Neural progenitor cell (in vitro differentiated cells): Measurements from ENCODE around the gene RNGTT. TPM values are rescaled to one million over a fixed set of nuclear protein-coding genes. Genes with fewer than 3 reads are reported as not detected.

ENCODE experiments used
- DNase-seq: peaks from one replicate; pipeline ENCODE4 v3.0.0-alpha.2; 2016; ENCODE audit warnings: low spot score
- H2AFZ ChIP-seq: fragments of 200-600 bp; sonication (generic); replicated peaks from 2 replicates; pipeline ENCODE4 v1.6.1; 2016; ENCODE audit warnings: antibody characterized with exemption
- H3F3A ChIP-seq: fragments of 200-600 bp; sonication (generic); 2 replicates; pipeline ENCODE4 v1.6.1; 2016; ENCODE audit warnings: antibody characterized with exemption, low read depth
- H3K27ac ChIP-seq: fragments of 200-600 bp; sonication (generic); 2 replicates; pipeline ENCODE4 v1.5.1; 2016; ENCODE audit warnings: mild to moderate bottlenecking
- H3K27me3 ChIP-seq: fragments of 200-600 bp; sonication (generic); 2 replicates; pipeline ENCODE4 v1.6.1; 2016; ENCODE audit warnings: mild to moderate bottlenecking, moderate library complexity
- H3K36me3 ChIP-seq: fragments of 200-600 bp; sonication (generic); 2 replicates; pipeline ENCODE4 v1.5.1; 2016
- H3K4me1 ChIP-seq: fragments of 200-600 bp; sonication (generic); 2 replicates; pipeline ENCODE4 v1.6.1; 2016; ENCODE audit warnings: mixed run types
- H3K4me2 ChIP-seq: fragments of 200-600 bp; sonication (generic); 2 replicates; pipeline ENCODE4 v1.6.1; 2016
- H3K4me3 ChIP-seq: fragments of 200-600 bp; sonication (generic); 2 replicates; pipeline ENCODE4 v1.5.1; 2016
- H3K79me2 ChIP-seq: fragments of 200-600 bp; sonication (generic); 2 replicates; pipeline ENCODE4 v1.6.1; 2016; ENCODE audit warnings: low read depth
- H3K9ac ChIP-seq: fragments of 200-600 bp; sonication (generic); 2 replicates; pipeline ENCODE4 v1.6.1; 2016
- H3K9me3 ChIP-seq: fragments of 200-600 bp; sonication (generic); 2 replicates; pipeline ENCODE4 v1.5.1; 2016; ENCODE audit warnings: low read depth
- H4K20me1 ChIP-seq: fragments of 200-600 bp; sonication (generic); 2 replicates; pipeline ENCODE4 v1.6.1; 2016; ENCODE audit warnings: low read depth
- H3K27ac Mint-ChIP-seq: 3 replicates; pipeline ENCODE4 v1.8.0; 2021; ENCODE audit warnings: mixed read lengths
- H3K27me3 Mint-ChIP-seq: 2 replicates; pipeline ENCODE4 v1.8.0; 2022; ENCODE audit warnings: low read depth, mild to moderate bottlenecking, inconsistent platforms, moderate library complexity, mixed read lengths; ENCODE audit not compliant: insufficient read depth
- H3K36me3 Mint-ChIP-seq: 3 replicates; pipeline ENCODE4 v1.8.0; 2021; ENCODE audit warnings: mixed read lengths
- H3K4me1 Mint-ChIP-seq: 3 replicates; pipeline ENCODE4 v1.8.0; 2021; ENCODE audit warnings: mixed read lengths
- H3K4me3 Mint-ChIP-seq: 3 replicates; pipeline ENCODE4 v1.8.0; 2021; ENCODE audit warnings: mild to moderate bottlenecking, moderate library complexity, mixed read lengths
- H3K9me3 Mint-ChIP-seq: 3 replicates; pipeline ENCODE4 v1.8.0; 2020; ENCODE audit warnings: mixed read lengths
- EZH2 ChIP-seq: fragments of 200-600 bp; sonication (generic); IDR thresholded peaks from 2 replicates; pipeline ENCODE4 v1.6.1; 2017; ENCODE audit warnings: antibody characterized with exemption, mild to moderate bottlenecking, moderate library complexity
- EZH2phosphoT487 ChIP-seq: fragments of 200-600 bp; sonication (generic); IDR thresholded peaks from 2 replicates; pipeline ENCODE4 v1.6.1; 2017; ENCODE audit warnings: antibody characterized with exemption
- total RNA-seq: library from RNA; depleted of rRNA; stranded (reverse); fragments of >200 nt; gene quantifications from 2 replicates; pipeline ENCODE4 v1.2.3, GENCODE V29; 2015; ENCODE audit warnings: low replicate concordance
- TF ChIP-seq, protein P1 (sequence below): fragments of 200-600 bp; sonication (generic); IDR thresholded peaks from 2 replicates; pipeline ENCODE4 v1.5.1; 2017; ENCODE audit warnings: antibody characterized with exemption, mild to moderate bottlenecking

RNGTT gene
- total RNA-seq, 1 donor from 2014 or later, result 71.7 TPM

DNA sequence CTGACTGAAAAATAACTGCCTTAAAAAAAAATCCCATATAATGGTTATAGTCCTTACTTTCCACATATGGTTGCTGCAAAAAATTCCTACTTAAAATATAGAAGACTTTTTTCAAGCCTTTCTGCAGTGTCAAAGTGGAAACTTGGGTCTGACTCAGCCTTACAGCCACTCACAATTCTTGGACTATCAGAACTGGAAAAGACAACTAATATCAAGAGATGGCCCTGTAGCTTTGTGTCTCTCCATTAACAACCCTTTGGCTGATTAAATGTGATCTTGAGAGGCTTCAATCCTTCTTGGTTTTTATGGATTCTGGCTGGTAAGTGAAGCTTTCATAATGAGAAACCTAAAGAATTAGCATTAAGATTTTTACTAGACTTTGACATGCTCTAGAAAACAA, 307.8 kb downstream of the RNGTT start:
- Mint-ChIP-seq H3K27me3 (no peaks in the 10 kb centered on the region), H3K9me3 (peaks cover 25% of the 10 kb centered on the region), H3K27ac (no peak overlapping the region), H3K4me3 (no peak overlapping the region), H3K4me1 (no peaks in the 10 kb centered on the region), H3K36me3 (peaks cover 13% of the 10 kb centered on the region)
- Histone ChIP-seq H3K4me2 (no peak overlapping the region), H3F3A (no peaks in the 10 kb centered on the region), H3K9ac (no peak overlapping the region), H3K4me1 (no peaks in the 10 kb centered on the region), H3K4me3 (no peak overlapping the region), H3K27me3 (no peaks in the 10 kb centered on the region), H3K79me2 (peaks cover 11% of the 10 kb centered on the region), H4K20me1 (no peaks in the 10 kb centered on the region), H3K27ac (no peak overlapping the region), H2AFZ (no peak overlapping the region), H3K9me3 (peaks cover 2% of the 10 kb centered on the region), H3K36me3 (no peaks in the 10 kb centered on the region)
- no peak for DNase-seq
- no peak for TF ChIP-seq EZH2
- no peak for TF ChIP-seq EZH2phosphoT487
- TF ChIP-seq, protein P1, sequence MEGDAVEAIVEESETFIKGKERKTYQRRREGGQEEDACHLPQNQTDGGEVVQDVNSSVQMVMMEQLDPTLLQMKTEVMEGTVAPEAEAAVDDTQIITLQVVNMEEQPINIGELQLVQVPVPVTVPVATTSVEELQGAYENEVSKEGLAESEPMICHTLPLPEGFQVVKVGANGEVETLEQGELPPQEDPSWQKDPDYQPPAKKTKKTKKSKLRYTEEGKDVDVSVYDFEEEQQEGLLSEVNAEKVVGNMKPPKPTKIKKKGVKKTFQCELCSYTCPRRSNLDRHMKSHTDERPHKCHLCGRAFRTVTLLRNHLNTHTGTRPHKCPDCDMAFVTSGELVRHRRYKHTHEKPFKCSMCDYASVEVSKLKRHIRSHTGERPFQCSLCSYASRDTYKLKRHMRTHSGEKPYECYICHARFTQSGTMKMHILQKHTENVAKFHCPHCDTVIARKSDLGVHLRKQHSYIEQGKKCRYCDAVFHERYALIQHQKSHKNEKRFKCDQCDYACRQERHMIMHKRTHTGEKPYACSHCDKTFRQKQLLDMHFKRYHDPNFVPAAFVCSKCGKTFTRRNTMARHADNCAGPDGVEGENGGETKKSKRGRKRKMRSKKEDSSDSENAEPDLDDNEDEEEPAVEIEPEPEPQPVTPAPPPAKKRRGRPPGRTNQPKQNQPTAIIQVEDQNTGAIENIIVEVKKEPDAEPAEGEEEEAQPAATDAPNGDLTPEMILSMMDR, result no peak

DNA sequence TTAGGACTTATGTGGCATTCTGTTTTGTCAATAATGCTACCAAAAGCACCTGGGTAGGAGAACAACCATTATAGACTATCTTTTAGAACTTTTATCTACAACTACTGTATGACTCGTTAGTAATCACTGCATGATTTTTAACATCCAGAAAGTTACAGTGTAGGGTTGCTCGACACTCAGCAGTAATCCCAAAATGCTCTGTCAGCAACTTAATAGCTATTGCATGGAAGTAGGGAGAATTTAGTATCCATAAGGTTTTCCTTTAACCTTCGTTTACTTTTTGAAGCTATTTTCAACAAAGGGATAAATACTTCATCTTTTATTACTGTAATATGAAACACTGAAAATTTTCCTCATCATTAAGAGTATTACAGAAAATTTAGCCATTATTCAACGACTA, 309.5 kb downstream of the RNGTT start:
- Histone ChIP-seq H3F3A (no peaks in the 10 kb centered on the region), H3K36me3 (no peaks in the 10 kb centered on the region), H3K4me1 (no peaks in the 10 kb centered on the region), H3K27ac (no peak overlapping the region), H4K20me1 (no peaks in the 10 kb centered on the region), H2AFZ (no peak overlapping the region), H3K27me3 (no peaks in the 10 kb centered on the region), H3K79me2 (no peaks in the 10 kb centered on the region), H3K4me2 (no peak overlapping the region), H3K9me3 (no peaks in the 10 kb centered on the region), H3K4me3 (no peak overlapping the region), H3K9ac (no peak overlapping the region)
- H3K9me3 Mint-ChIP-seq, result peaks cover 8% of the 10 kb centered on the region
- TF ChIP-seq EZH2, result no peak
- peaks cover 2% of the 10 kb centered on the region for H3K27me3 Mint-ChIP-seq
- no peak for DNase-seq
- no peak overlapping the region for H3K27ac Mint-ChIP-seq
- H3K36me3 Mint-ChIP-seq, result peaks cover 10% of the 10 kb centered on the region
- no peak overlapping the region for H3K4me3 Mint-ChIP-seq
- H3K4me1 Mint-ChIP-seq, result no peaks in the 10 kb centered on the region

DNA sequence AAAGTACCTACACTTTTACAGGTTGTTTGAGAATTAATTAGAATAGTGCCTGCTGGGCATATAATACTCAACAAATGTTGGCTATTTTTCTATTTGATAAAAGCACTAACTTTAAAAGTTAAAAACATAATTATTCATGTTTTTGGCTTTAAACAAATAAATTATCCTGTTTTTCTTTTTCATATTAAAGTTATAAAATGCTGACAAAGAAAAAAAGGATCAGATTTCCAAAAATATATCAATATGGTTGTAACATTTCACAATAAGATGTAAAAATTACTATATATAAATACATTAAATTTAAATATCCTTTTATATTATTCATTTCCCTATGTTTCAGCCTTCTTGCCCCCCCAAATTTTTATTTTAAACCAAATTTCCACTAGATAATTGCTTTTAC, 312.0 kb downstream of the RNGTT start:
- H3K4me3 ChIP-seq, result no peak overlapping the region
- no peak overlapping the region for H3K27ac Mint-ChIP-seq
- H3K9me3 ChIP-seq, result no peaks in the 10 kb centered on the region
- H3K4me3 Mint-ChIP-seq, result no peak overlapping the region
- H3K27me3 ChIP-seq, result no peaks in the 10 kb centered on the region
- H3K9ac ChIP-seq, result no peak overlapping the region
- no peak for DNase-seq
- H3K4me1 Mint-ChIP-seq, result no peaks in the 10 kb centered on the region
- H3K36me3 ChIP-seq, result no peaks in the 10 kb centered on the region
- H3K36me3 Mint-ChIP-seq, result peaks cover 4% of the 10 kb centered on the region
- H2AFZ ChIP-seq, result no peak overlapping the region
- no peak overlapping the region for H3K4me2 ChIP-seq
- H3K9me3 Mint-ChIP-seq, result no peaks in the 10 kb centered on the region
- TF ChIP-seq EZH2phosphoT487, result no peak
- TF ChIP-seq EZH2, result no peak
- TF ChIP-seq, protein P1, result no peak
- no peaks in the 10 kb centered on the region for H3K4me1 ChIP-seq
- H3K79me2 ChIP-seq, result no peaks in the 10 kb centered on the region
- peaks cover 2% of the 10 kb centered on the region for H3K27me3 Mint-ChIP-seq
- no peak overlapping the region for H3K27ac ChIP-seq
- no peaks in the 10 kb centered on the region for H3F3A ChIP-seq
- H4K20me1 ChIP-seq, result no peaks in the 10 kb centered on the region

DNA sequence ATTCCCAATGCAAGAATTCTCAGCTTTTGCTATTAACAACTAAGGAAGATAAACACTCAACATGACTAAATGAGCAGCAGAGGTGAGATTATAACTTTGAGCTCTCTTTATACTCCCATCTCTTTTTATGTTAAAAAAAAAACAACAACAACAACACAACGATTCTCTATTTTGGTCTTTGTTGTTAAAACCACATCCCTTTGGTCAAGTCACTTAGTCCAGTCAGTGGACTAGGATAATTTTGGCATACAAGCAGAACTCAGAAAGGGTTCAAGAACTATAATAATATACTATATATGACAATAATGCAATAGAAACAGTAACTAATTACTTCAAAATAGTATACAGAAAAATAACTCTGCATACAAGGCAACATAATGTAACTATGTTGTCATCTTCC, 312.4 kb downstream of the RNGTT start:
- no peak for DNase-seq
- Histone ChIP-seq H3K4me2 (no peak overlapping the region), H3K27me3 (no peaks in the 10 kb centered on the region), H3K27ac (no peak overlapping the region), H3K79me2 (no peaks in the 10 kb centered on the region), H3K4me3 (no peak overlapping the region), H3K36me3 (no peaks in the 10 kb centered on the region), H3K4me1 (no peaks in the 10 kb centered on the region), H3K9me3 (no peaks in the 10 kb centered on the region), H3F3A (no peaks in the 10 kb centered on the region), H3K9ac (no peak overlapping the region), H2AFZ (no peak overlapping the region), H4K20me1 (no peaks in the 10 kb centered on the region)
- peaks cover 4% of the 10 kb centered on the region for H3K36me3 Mint-ChIP-seq
- H3K9me3 Mint-ChIP-seq, result no peaks in the 10 kb centered on the region
- H3K27me3 Mint-ChIP-seq, result peaks cover 2% of the 10 kb centered on the region
- H3K4me3 Mint-ChIP-seq, result no peak overlapping the region
- no peaks in the 10 kb centered on the region for H3K4me1 Mint-ChIP-seq
- no peak overlapping the region for H3K27ac Mint-ChIP-seq
- TF ChIP-seq, protein P1, result no peak
- TF ChIP-seq EZH2phosphoT487, result no peak
- no peak for TF ChIP-seq EZH2
